Measurements from ENCODE around the gene PRRT1B. TPM values are rescaled to one million over a fixed set of nuclear protein-coding genes. Genes with fewer than 3 reads are reported as not detected.

PRRT1B gene
- total and polyA plus RNA-seq, 9 of the 15 experiments (the other 6 are each of a cell fraction or from before 2014, with no cell fraction given), result not detected

GRCh38 chr9:131502781-131503625 lies 42.3 kb upstream of the PRRT1B start, which contains the start of gene POMT1 (continued):
- TF ChIP-seq LEF1 (IDR thresholded peaks at IDR 0.05) (no peak), RCOR1 (IDR thresholded peaks at IDR 0.05; ENCODE audit: borderline replicate concordance in 1 of 2, low read depth in 2 of 2, low read length in 2 of 2) (peak in 1 of 2 experiments; percentile 67; a peak in 1 of 4 replicates), HMGN3 (IDR thresholded peaks at IDR 0.05; ENCODE audit: borderline replicate concordance, extremely low read depth, insufficient read length, low read depth, low read length) (peak; percentile 28), CSDE1 (IDR thresholded peaks at IDR 0.05) (no peak), BDP1 (IDR thresholded peaks at IDR 0.05; ENCODE audit: insufficient read depth, insufficient read length) (no peak), SIN3A (IDR thresholded peaks at IDR 0.05; ENCODE audit: borderline replicate concordance in 2 of 2, control insufficient read depth in 1 of 2, low read depth in 2 of 2, low read length in 2 of 2) (peak; percentile 76 to 86; a peak in 1 of 4 replicates), CBX1 (IDR thresholded peaks at IDR 0.05; ENCODE audit: low read depth) (peak; percentile 85; the same call in 1 of the 2 replicates), LCOR (CRISPR knock-in tag; IDR thresholded peaks at IDR 0.05) (peak; percentile 72; the same call in 1 of the 2 replicates), ZNF77 (CRISPR knock-in tag; IDR thresholded peaks at IDR 0.05) (no peak), NCOA4 (IDR thresholded peaks at IDR 0.05; ENCODE audit: partially characterized antibody) (peak; percentile 99), RBM34 (IDR thresholded peaks at IDR 0.05; ENCODE audit: borderline replicate concordance, insufficient read depth, low read length) (no peak), ZEB2 (IDR thresholded peaks at IDR 0.05) (peak; percentile 67), ZBTB17 (CRISPR knock-in tag; IDR thresholded peaks at IDR 0.05) (peak; percentile 100), FUS (optimal IDR thresholded peaks at IDR 0.05; ENCODE audit: low read depth, low read length) (peak; percentile 50), ZNF551 (CRISPR knock-in tag; IDR thresholded peaks at IDR 0.05) (no peak), DACH1 (IDR thresholded peaks at IDR 0.05; ENCODE audit: partially characterized antibody) (no peak), NFIC (IDR thresholded peaks at IDR 0.05) (peak; percentile 77), NRF1 (conservative IDR thresholded peaks at IDR 0.05 in 1 of 2, IDR thresholded peaks at IDR 0.05 in 1 of 2) (peak; percentile 98 to 99), FOXP1 (CRISPR knock-in tag; IDR thresholded peaks at IDR 0.05) (peak; percentile 73; the same call in 1 of the 2 replicates), GATAD2A (IDR thresholded peaks at IDR 0.05) (peak; percentile 81), GMEB1 (CRISPR knock-in tag; IDR thresholded peaks at IDR 0.05) (peak; percentile 61), E4F1 (CRISPR knock-in tag; IDR thresholded peaks at IDR 0.05; ENCODE audit: borderline replicate concordance) (no peak), ZNF280A (IDR thresholded peaks at IDR 0.05; ENCODE audit: low read depth, partially characterized antibody) (no peak), TARDBP (IDR thresholded peaks at IDR 0.05) (0 out of 2 replicates have a peak, but pooled peaks have one; percentile 53)
